GM21529 (cell line): Measurements from ENCODE around the gene GPR65.
"Not testable (repeated sequence)": the region's sequence is repeated elsewhere in the genome, so short reads cannot be mapped to it uniquely, and the experiment has no call there.

ENCODE experiments used
- ATAC-seq: cut with Tn5 transposase; IDR thresholded peaks from one replicate; pipeline ENCODE4 v1.9.1; 2021; ENCODE audit not compliant: unreplicated experiment

GPR65 gene

GRCh38 chr14:88003425-88003824 lies 1.5 kb upstream of the GPR65 start:
- ATAC-seq = no peak

- no peak for ATAC-seq
These were observed 364 bp upstream of the GPR65 start for GRCh38 chr14:88004506-88005036.

- ATAC-seq = peak; percentile 92
These were observed 1.3 kb downstream of the GPR65 start for GRCh38 chr14:88005978-88006851.

GRCh38 chr14:88007608-88008007 lies 2.7 kb downstream of the GPR65 start:
- ATAC-seq = no peak

- ATAC-seq = no peak
These were observed 3.3 kb downstream of the GPR65 start for GRCh38 chr14:88008039-88008742.

- no peak for ATAC-seq
These were observed 4.6 kb downstream of the GPR65 start for GRCh38 chr14:88009486-88009885.

GRCh38 chr14:88010331-88010730 lies 5.4 kb downstream of the GPR65 start:
- ATAC-seq = no peak

GRCh38 chr14:88012495-88012894 lies 7.6 kb downstream of the GPR65 start:
- ATAC-seq = no peak

- ATAC-seq = peak; percentile 98
These were observed 8.9 kb downstream of the GPR65 start for GRCh38 chr14:88013750-88014349.

GRCh38 chr14:88016768-88017167 lies 11.8 kb downstream of the GPR65 start:
- ATAC-seq = no peak

GRCh38 chr14:88017535-88017934 lies 12.6 kb downstream of the GPR65 start:
- ATAC-seq = no peak

GRCh38 chr14:88023658-88024187 lies 18.8 kb downstream of the GPR65 start:
- no peak for ATAC-seq

- ATAC-seq = not testable (repeated sequence)
These were observed 19.5 kb downstream of the GPR65 start for GRCh38 chr14:88024252-88025086.

- no peak for ATAC-seq
These were observed 20.4 kb downstream of the GPR65 start for GRCh38 chr14:88025313-88025712.

- no peak for ATAC-seq
These were observed 22.0 kb downstream of the GPR65 start for GRCh38 chr14:88026890-88027289.

GRCh38 chr14:88029500-88029899 lies 24.6 kb downstream of the GPR65 start:
- no peak for ATAC-seq

GRCh38 chr14:88030079-88030478 lies 25.1 kb downstream of the GPR65 start:
- no peak for ATAC-seq

GRCh38 chr14:88030892-88031291 lies 26.0 kb downstream of the GPR65 start:
- ATAC-seq = no peak

- no peak for ATAC-seq
These were observed 27.4 kb downstream of the GPR65 start for GRCh38 chr14:88032373-88032772.

- no peak for ATAC-seq
These were observed 29.1 kb downstream of the GPR65 start for GRCh38 chr14:88034076-88034475.
